Measurements from ENCODE around the gene CA11. TPM values are rescaled to one million over a fixed set of nuclear protein-coding genes. Genes with fewer than 3 reads are reported as not detected.

CA11 gene
- total RNA-seq, 4 donors from 2014 or later, result 4.6 to 13.4 (median 6.3) TPM

GRCh38 chr19:48608798-48609263 lies 37.2 kb downstream of the CA11 start:
- Histone ChIP-seq H3K27ac (no peak overlapping the region), H3K4me1 (no peaks in the 10 kb centered on the region), H3K27me3 (no peaks in the 10 kb centered on the region), H3K4me3 (replicated peaks in 1 of 3) (no peak overlapping the region), H3K36me3 (no peaks in the 10 kb centered on the region), H3K9me3 (no peaks in the 10 kb centered on the region)
- 21 to 28% methylated on average over 9 of the region's 9 CpGs for WGBS, 2 donors
- no peak for DNase-seq
- TF ChIP-seq POLR2A (IDR thresholded peaks at IDR 0.05) (no peak), CTCF (IDR thresholded peaks at IDR 0.05) (peak in 1 of 6 experiments; percentile 26)
- intact Hi-C loops (cut with DNase I), result no loop called here

- no peaks in the 10 kb centered on the region for H3K36me3 ChIP-seq
- no peaks in the 10 kb centered on the region for H3K9me3 ChIP-seq
- no peak for DNase-seq
- no peak overlapping the region for H3K4me3 ChIP-seq (replicated peaks in 1 of 3)
- TF ChIP-seq CTCF (IDR thresholded peaks at IDR 0.05) (no peak), POLR2A (IDR thresholded peaks at IDR 0.05) (no peak)
- H3K4me1 ChIP-seq, result no peaks in the 10 kb centered on the region
- intact Hi-C loops (cut with DNase I), result no loop called here
- no peaks in the 10 kb centered on the region for H3K27me3 ChIP-seq
- 79 to 93% methylated on average over 7 of the region's 7 CpGs for WGBS, 2 donors
- H3K27ac ChIP-seq, result no peak overlapping the region
Measured at GRCh38 chr19:48607359-48607755, 38.6 kb downstream of the CA11 start.

- no peak within 1 kb of the TSS for H3K4me3 ChIP-seq (replicated peaks in 1 of 3)
- no peak within 1 kb of the TSS for H3K27ac ChIP-seq
- H3K36me3 ChIP-seq, result no peaks in the 10 kb centered on the region
- no peaks in the 10 kb centered on the region for H3K4me1 ChIP-seq
- DNase-seq, result no peak
- no peak for TF ChIP-seq CTCF (IDR thresholded peaks at IDR 0.05)
- TF ChIP-seq POLR2A (IDR thresholded peaks at IDR 0.05), result no peak
- no peaks in the 10 kb centered on the region for H3K9me3 ChIP-seq
- 91 to 92% methylated on average over 16 to 25 of the region's 39 CpGs for WGBS, 2 donors
- no peaks in the 10 kb centered on the region for H3K27me3 ChIP-seq
- intact Hi-C loops (cut with DNase I), result no loop called here
Measured at GRCh38 chr19:48606463-48607358, 39.3 kb downstream of the CA11 start, which contains the start of gene SPACA4. TSS of gene SPACA4 (plus strand) at chr19:48606742. CDS start at chr19:48606979, 237 bp downstream.

GRCh38 chr19:48603850-48604249 lies 42.1 kb downstream of the CA11 start:
- no peaks in the 10 kb centered on the region for H3K4me1 ChIP-seq
- TF ChIP-seq CTCF (IDR thresholded peaks at IDR 0.05) (no peak), POLR2A (IDR thresholded peaks at IDR 0.05) (no peak)

GRCh38 chr19:48603449-48603848 lies 42.5 kb downstream of the CA11 start:
- Histone ChIP-seq H3K9me3 (no peaks in the 10 kb centered on the region), H3K27me3 (no peaks in the 10 kb centered on the region), H3K36me3 (no peaks in the 10 kb centered on the region), H3K4me3 (replicated peaks in 1 of 3) (no peak overlapping the region), H3K4me1 (no peaks in the 10 kb centered on the region), H3K27ac (no peak overlapping the region)
- no peak for TF ChIP-seq CTCF (IDR thresholded peaks at IDR 0.05)
- no peak for TF ChIP-seq POLR2A (IDR thresholded peaks at IDR 0.05)
- 87 to 98% methylated on average over 22 to 34 of the region's 39 CpGs for WGBS, 2 donors
- intact Hi-C loops (cut with DNase I), result no loop called here
- DNase-seq, result no peak

More at GRCh38 chr19:48603850-48604249, 42.1 kb downstream of the CA11 start:
- intact Hi-C loops (cut with DNase I), result no loop called here
- Histone ChIP-seq H3K4me3 (replicated peaks in 1 of 3) (no peak overlapping the region), H3K27me3 (no peaks in the 10 kb centered on the region), H3K27ac (no peak overlapping the region), H3K36me3 (no peaks in the 10 kb centered on the region), H3K9me3 (no peaks in the 10 kb centered on the region)
- WGBS, 2 donors, result 87 to 89% methylated on average over 7 to 9 of the region's 9 CpGs
- DNase-seq, result no peak
